Measurements from ENCODE around the gene PLCXD3.

GRCh38 chr5:41558295-41558694 lies 47.9 kb upstream of the PLCXD3 start:
- no peak for TF ChIP-seq POLR2AphosphoS5 (IDR thresholded peaks at IDR 0.05)
- TF ChIP-seq, protein P1, sequence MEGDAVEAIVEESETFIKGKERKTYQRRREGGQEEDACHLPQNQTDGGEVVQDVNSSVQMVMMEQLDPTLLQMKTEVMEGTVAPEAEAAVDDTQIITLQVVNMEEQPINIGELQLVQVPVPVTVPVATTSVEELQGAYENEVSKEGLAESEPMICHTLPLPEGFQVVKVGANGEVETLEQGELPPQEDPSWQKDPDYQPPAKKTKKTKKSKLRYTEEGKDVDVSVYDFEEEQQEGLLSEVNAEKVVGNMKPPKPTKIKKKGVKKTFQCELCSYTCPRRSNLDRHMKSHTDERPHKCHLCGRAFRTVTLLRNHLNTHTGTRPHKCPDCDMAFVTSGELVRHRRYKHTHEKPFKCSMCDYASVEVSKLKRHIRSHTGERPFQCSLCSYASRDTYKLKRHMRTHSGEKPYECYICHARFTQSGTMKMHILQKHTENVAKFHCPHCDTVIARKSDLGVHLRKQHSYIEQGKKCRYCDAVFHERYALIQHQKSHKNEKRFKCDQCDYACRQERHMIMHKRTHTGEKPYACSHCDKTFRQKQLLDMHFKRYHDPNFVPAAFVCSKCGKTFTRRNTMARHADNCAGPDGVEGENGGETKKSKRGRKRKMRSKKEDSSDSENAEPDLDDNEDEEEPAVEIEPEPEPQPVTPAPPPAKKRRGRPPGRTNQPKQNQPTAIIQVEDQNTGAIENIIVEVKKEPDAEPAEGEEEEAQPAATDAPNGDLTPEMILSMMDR (IDR thresholded peaks at IDR 0.05): no peak
- TF ChIP-seq POLR2A (IDR thresholded peaks at IDR 0.05): no peak

Data from prostate gland (tissue), 2 donors.